ENCODE results near the gene HEG1. TPM values are rescaled to one million over a fixed set of nuclear protein-coding genes. Genes with fewer than 3 reads are reported as not detected.

Gene HEG1
- total and polyA plus RNA-seq, 2 of the 13 experiments (the other 11 are each of a cell fraction or from before 2014, with no cell fraction given), result 10.7 to 18.2 TPM

GRCh38 chr3:125003369-125003853, 52.4 kb downstream of the HEG1 start (continued):
- TF ChIP-seq ZNF878 (CRISPR knock-in tag; IDR thresholded peaks at IDR 0.05) (no peak; the same call in 1 of the 2 replicates), LCORL (IDR thresholded peaks at IDR 0.05) (no peak), LCORL (CRISPR knock-in tag; IDR thresholded peaks at IDR 0.05) (peak; percentile 62; the same call in 1 of the 2 replicates), RAD21 (CRISPR knock-in tag; IDR thresholded peaks at IDR 0.05) (peak; percentile 40; the same call in 1 of the 2 replicates), NFYB (CRISPR knock-in tag; IDR thresholded peaks at IDR 0.05) (no peak), ARID4A (CRISPR knock-in tag; IDR thresholded peaks at IDR 0.05; ENCODE audit: borderline replicate concordance) (peak; percentile 62; the same call in 1 of the 2 replicates), KAT7 (CRISPR knock-in tag; IDR thresholded peaks at IDR 0.05; ENCODE audit: borderline replicate concordance) (no peak; the same call in 1 of the 2 replicates), HMGA1 (CRISPR knock-in tag; conservative IDR thresholded peaks at IDR 0.05) (no peak), STAT6 (CRISPR knock-in tag; IDR thresholded peaks at IDR 0.05; ENCODE audit: borderline replicate concordance) (peak; percentile 71), DNMT3B (CRISPR knock-in tag; conservative IDR thresholded peaks at IDR 0.05) (0 out of 2 replicates have a peak, but pooled peaks have one; percentile 46), ZNF34 (CRISPR knock-in tag; IDR thresholded peaks at IDR 0.05; ENCODE audit: borderline replicate concordance) (no peak), TBX3 (IDR thresholded peaks at IDR 0.05; ENCODE audit: borderline replicate concordance) (peak; percentile 65; the same call in 1 of the 2 replicates), ZNF232 (CRISPR knock-in tag; IDR thresholded peaks at IDR 0.05; ENCODE audit: borderline replicate concordance) (no peak), PLSCR1 (CRISPR knock-in tag; IDR thresholded peaks at IDR 0.05; ENCODE audit: borderline replicate concordance) (no peak), ARID2 (CRISPR knock-in tag; IDR thresholded peaks at IDR 0.05; ENCODE audit: borderline replicate concordance) (no peak), KLF11 (CRISPR knock-in tag; IDR thresholded peaks at IDR 0.05) (no peak), GLI4 (CRISPR knock-in tag; IDR thresholded peaks at IDR 0.05; ENCODE audit: borderline replicate concordance) (no peak), TEAD2 (CRISPR knock-in tag; IDR thresholded peaks at IDR 0.05) (no peak), SMARCE1 (IDR thresholded peaks at IDR 0.05; ENCODE audit: borderline replicate concordance) (no peak), CREB1 (IDR thresholded peaks at IDR 0.05) (no peak), CREB1 (CRISPR knock-in tag; IDR thresholded peaks at IDR 0.05) (peak; percentile 75), MNT (IDR thresholded peaks at IDR 0.05) (peak; percentile 51; the same call in 1 of the 2 replicates), KDM6A (CRISPR knock-in tag; IDR thresholded peaks at IDR 0.05; ENCODE audit: low read depth) (peak; percentile 86), HDAC2 (CRISPR knock-in tag; IDR thresholded peaks at IDR 0.05) (peak; percentile 96)

Measured in HepG2 (cell line).